ENCODE results near the gene NUMBL. TPM values are rescaled to one million over a fixed set of nuclear protein-coding genes. Genes with fewer than 3 reads are reported as not detected.

Gene NUMBL
- total RNA-seq, 1 donor from 2014 or later = 9.4 TPM

DNA sequence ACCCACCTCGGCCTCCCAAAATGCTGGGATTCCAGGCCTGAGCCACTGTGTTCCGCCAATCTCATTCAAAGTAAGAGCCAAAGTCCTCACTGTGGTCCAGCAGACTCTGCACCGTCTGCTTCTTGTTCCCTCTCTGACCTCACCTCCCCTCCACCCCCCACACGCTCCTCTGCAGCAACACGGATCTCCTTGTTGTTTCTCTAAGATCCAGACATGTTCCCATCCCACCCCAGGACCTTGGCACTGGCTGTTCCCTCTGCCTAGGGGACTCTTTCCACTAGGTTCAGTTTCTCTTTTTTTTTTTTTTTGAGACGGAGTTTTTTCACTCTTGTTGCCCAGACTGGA lies 50.8 kb downstream of the NUMBL start:
- H3K36me3 ChIP-seq (ENCODE audit: control insufficient read depth in 3 of 3, insufficient read depth in 3 of 3, low read length in 3 of 3) = no peaks in the 10 kb centered on the region
- H3K4me1 ChIP-seq (ENCODE audit: control insufficient read depth in 3 of 3, insufficient read depth in 3 of 3, low read length in 3 of 3) = peaks cover 0 to 3% (median 0%) of the 10 kb centered on the region in 3 donors
- H3K9ac ChIP-seq (ENCODE audit: low read depth in 1 of 3, low read length in 3 of 3) = no peak overlapping the region
- H3K4me3 ChIP-seq (ENCODE audit: low read length in 3 of 3) = no peak overlapping the region
- H3K9me3 ChIP-seq (ENCODE audit: control insufficient read depth in 3 of 3, low read length in 3 of 3) = no peaks in the 10 kb centered on the region
- H3K27me3 ChIP-seq (ENCODE audit: control insufficient read depth in 3 of 3, insufficient read depth in 3 of 3, low read length in 3 of 3) = peaks cover 0 to 3% (median 3%) of the 10 kb centered on the region in 3 donors
- no peak overlapping the region for H3K27ac ChIP-seq (ENCODE audit: low read depth, low read length)

- no peaks in the 10 kb centered on the region for H3K36me3 ChIP-seq (ENCODE audit: control insufficient read depth in 3 of 3, insufficient read depth in 3 of 3, low read length in 3 of 3)
- H3K27ac ChIP-seq (ENCODE audit: low read depth, low read length) = no peak overlapping the region
- H3K4me1 ChIP-seq (ENCODE audit: control insufficient read depth in 3 of 3, insufficient read depth in 3 of 3, low read length in 3 of 3) = peaks cover 0 to 11% (median 7%) of the 10 kb centered on the region in 3 donors
- peaks cover 0 to 3% (median 3%) of the 10 kb centered on the region in 3 donors for H3K27me3 ChIP-seq (ENCODE audit: control insufficient read depth in 3 of 3, insufficient read depth in 3 of 3, low read length in 3 of 3)
- H3K9me3 ChIP-seq (ENCODE audit: control insufficient read depth in 3 of 3, low read length in 3 of 3) = no peaks in the 10 kb centered on the region
- no peak overlapping the region for H3K9ac ChIP-seq (ENCODE audit: low read depth in 1 of 3, low read length in 3 of 3)
- H3K4me3 ChIP-seq (ENCODE audit: low read length in 3 of 3) = no peak overlapping the region
Observed at GRCh38 chr19:40638327-40638726, 52.1 kb downstream of the NUMBL start.

DNA sequence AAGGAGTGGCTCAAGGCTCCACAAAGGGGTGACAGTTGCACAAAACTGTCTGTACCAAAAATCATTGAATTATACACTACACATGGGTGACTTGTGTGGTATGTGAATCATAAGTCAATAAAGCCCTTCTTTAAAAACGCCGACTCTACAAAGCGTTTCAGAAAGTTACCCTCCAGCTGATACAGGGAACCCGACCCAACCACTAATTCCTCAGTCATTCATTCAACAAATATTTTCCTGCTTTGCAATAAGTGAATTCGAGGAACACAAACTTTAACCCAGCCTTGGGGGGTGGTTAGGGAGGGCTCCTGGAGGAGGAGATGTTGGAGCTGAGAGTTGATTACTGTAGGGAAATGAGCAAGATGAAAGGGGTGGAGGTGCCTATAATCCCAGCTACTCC lies 57.2 kb downstream of the NUMBL start:
- Histone ChIP-seq H3K36me3 (ENCODE audit: control insufficient read depth in 3 of 3, insufficient read depth in 3 of 3, low read length in 3 of 3) (no peaks in the 10 kb centered on the region), H3K9me3 (ENCODE audit: control insufficient read depth in 3 of 3, low read length in 3 of 3) (no peaks in the 10 kb centered on the region), H3K4me3 (ENCODE audit: low read length in 3 of 3) (no peak overlapping the region), H3K9ac (ENCODE audit: low read depth in 1 of 3, low read length in 3 of 3) (no peak overlapping the region), H3K4me1 (ENCODE audit: control insufficient read depth in 3 of 3, insufficient read depth in 3 of 3, low read length in 3 of 3) (peaks cover 0 to 14% (median 7%) of the 10 kb centered on the region in 3 donors), H3K27ac (ENCODE audit: low read depth, low read length) (no peak overlapping the region), H3K27me3 (ENCODE audit: control insufficient read depth in 3 of 3, insufficient read depth in 3 of 3, low read length in 3 of 3) (peaks cover 0 to 3% (median 3%) of the 10 kb centered on the region in 3 donors)

GRCh38 chr19:40632311-40633036 lies 58.0 kb downstream of the NUMBL start:
- Histone ChIP-seq H3K4me1 (ENCODE audit: control insufficient read depth in 3 of 3, insufficient read depth in 3 of 3, low read length in 3 of 3) (peaks cover 0 to 14% (median 7%) of the 10 kb centered on the region in 3 donors), H3K27ac (ENCODE audit: low read depth, low read length) (no peak overlapping the region), H3K9me3 (ENCODE audit: control insufficient read depth in 3 of 3, low read length in 3 of 3) (no peaks in the 10 kb centered on the region), H3K9ac (ENCODE audit: low read depth in 1 of 3, low read length in 3 of 3) (no peak overlapping the region), H3K27me3 (ENCODE audit: control insufficient read depth in 3 of 3, insufficient read depth in 3 of 3, low read length in 3 of 3) (peaks cover 0 to 3% (median 3%) of the 10 kb centered on the region in 3 donors), H3K4me3 (ENCODE audit: low read length in 3 of 3) (no peak overlapping the region), H3K36me3 (ENCODE audit: control insufficient read depth in 3 of 3, insufficient read depth in 3 of 3, low read length in 3 of 3) (peaks cover 0 to 2% (median 0%) of the 10 kb centered on the region in 3 donors)

- Histone ChIP-seq H3K9ac (ENCODE audit: low read depth in 1 of 3, low read length in 3 of 3) (peak overlapping the region in 1 of 3 donors; percentile 33), H3K27ac (ENCODE audit: low read depth, low read length) (no peak overlapping the region), H3K4me1 (ENCODE audit: control insufficient read depth in 3 of 3, insufficient read depth in 3 of 3, low read length in 3 of 3) (peaks cover 0 to 14% (median 7%) of the 10 kb centered on the region in 3 donors), H3K36me3 (ENCODE audit: control insufficient read depth in 3 of 3, insufficient read depth in 3 of 3, low read length in 3 of 3) (peaks cover 0 to 10% (median 7%) of the 10 kb centered on the region in 3 donors), H3K27me3 (ENCODE audit: control insufficient read depth in 3 of 3, insufficient read depth in 3 of 3, low read length in 3 of 3) (peaks cover 0 to 3% (median 3%) of the 10 kb centered on the region in 3 donors), H3K4me3 (ENCODE audit: low read length in 3 of 3) (no peak overlapping the region), H3K9me3 (ENCODE audit: control insufficient read depth in 3 of 3, low read length in 3 of 3) (no peaks in the 10 kb centered on the region)
Observed at GRCh38 chr19:40630571-40631160, 59.8 kb downstream of the NUMBL start.

DNA sequence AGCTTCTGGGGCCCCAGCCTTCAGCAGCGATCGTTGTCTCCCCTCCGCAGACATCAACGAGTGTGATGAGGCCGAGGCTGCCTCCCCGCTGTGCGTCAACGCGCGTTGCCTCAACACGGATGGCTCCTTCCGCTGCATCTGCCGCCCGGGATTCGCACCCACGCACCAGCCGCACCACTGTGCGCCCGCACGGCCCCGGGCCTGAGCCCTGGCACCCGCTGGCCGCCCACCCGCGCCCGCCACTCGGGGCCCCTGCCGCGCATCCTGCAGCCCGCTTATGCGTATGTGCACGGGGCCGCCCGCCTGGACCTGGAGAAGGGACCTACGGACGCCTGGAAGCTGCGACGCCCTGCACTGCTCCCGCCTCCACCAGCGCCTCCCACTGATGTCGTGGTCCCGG lies 61.1 kb downstream of the NUMBL start:
- Histone ChIP-seq H3K27me3 (ENCODE audit: control insufficient read depth in 3 of 3, insufficient read depth in 3 of 3, low read length in 3 of 3) (no peaks in the 10 kb centered on the region), H3K4me1 (ENCODE audit: control insufficient read depth in 3 of 3, insufficient read depth in 3 of 3, low read length in 3 of 3) (peaks cover 0 to 13% (median 6%) of the 10 kb centered on the region in 3 donors), H3K9ac (ENCODE audit: low read depth in 1 of 3, low read length in 3 of 3) (no peak overlapping the region), H3K4me3 (ENCODE audit: low read length in 3 of 3) (no peak overlapping the region), H3K36me3 (ENCODE audit: control insufficient read depth in 3 of 3, insufficient read depth in 3 of 3, low read length in 3 of 3) (peaks cover 0 to 13% (median 10%) of the 10 kb centered on the region in 3 donors), H3K27ac (ENCODE audit: low read depth, low read length) (no peak overlapping the region), H3K9me3 (ENCODE audit: control insufficient read depth in 3 of 3, low read length in 3 of 3) (no peaks in the 10 kb centered on the region)

- H3K4me3 ChIP-seq (ENCODE audit: low read length in 3 of 3) = no peak overlapping the region
- H3K4me1 ChIP-seq (ENCODE audit: control insufficient read depth in 3 of 3, insufficient read depth in 3 of 3, low read length in 3 of 3) = peaks cover 0 to 7% (median 0%) of the 10 kb centered on the region in 3 donors
- H3K36me3 ChIP-seq (ENCODE audit: control insufficient read depth in 3 of 3, insufficient read depth in 3 of 3, low read length in 3 of 3) = peaks cover 0 to 20% (median 10%) of the 10 kb centered on the region in 3 donors
- H3K9ac ChIP-seq (ENCODE audit: low read depth in 1 of 3, low read length in 3 of 3) = no peak overlapping the region
- no peaks in the 10 kb centered on the region for H3K27me3 ChIP-seq (ENCODE audit: control insufficient read depth in 3 of 3, insufficient read depth in 3 of 3, low read length in 3 of 3)
- no peak overlapping the region for H3K27ac ChIP-seq (ENCODE audit: low read depth, low read length)
- H3K9me3 ChIP-seq (ENCODE audit: control insufficient read depth in 3 of 3, low read length in 3 of 3) = no peaks in the 10 kb centered on the region
Observed at GRCh38 chr19:40627486-40628279, 62.8 kb downstream of the NUMBL start.

GRCh38 chr19:40626918-40627317 lies 63.5 kb downstream of the NUMBL start:
- Histone ChIP-seq H3K4me3 (ENCODE audit: low read length in 3 of 3) (no peak overlapping the region), H3K9ac (ENCODE audit: low read depth in 1 of 3, low read length in 3 of 3) (no peak overlapping the region), H3K36me3 (ENCODE audit: control insufficient read depth in 3 of 3, insufficient read depth in 3 of 3, low read length in 3 of 3) (peaks cover 0 to 21% (median 15%) of the 10 kb centered on the region in 3 donors), H3K4me1 (ENCODE audit: control insufficient read depth in 3 of 3, insufficient read depth in 3 of 3, low read length in 3 of 3) (peaks cover 0 to 7% (median 0%) of the 10 kb centered on the region in 3 donors), H3K27me3 (ENCODE audit: control insufficient read depth in 3 of 3, insufficient read depth in 3 of 3, low read length in 3 of 3) (no peaks in the 10 kb centered on the region), H3K9me3 (ENCODE audit: control insufficient read depth in 3 of 3, low read length in 3 of 3) (no peaks in the 10 kb centered on the region), H3K27ac (ENCODE audit: low read depth, low read length) (no peak overlapping the region)

DNA sequence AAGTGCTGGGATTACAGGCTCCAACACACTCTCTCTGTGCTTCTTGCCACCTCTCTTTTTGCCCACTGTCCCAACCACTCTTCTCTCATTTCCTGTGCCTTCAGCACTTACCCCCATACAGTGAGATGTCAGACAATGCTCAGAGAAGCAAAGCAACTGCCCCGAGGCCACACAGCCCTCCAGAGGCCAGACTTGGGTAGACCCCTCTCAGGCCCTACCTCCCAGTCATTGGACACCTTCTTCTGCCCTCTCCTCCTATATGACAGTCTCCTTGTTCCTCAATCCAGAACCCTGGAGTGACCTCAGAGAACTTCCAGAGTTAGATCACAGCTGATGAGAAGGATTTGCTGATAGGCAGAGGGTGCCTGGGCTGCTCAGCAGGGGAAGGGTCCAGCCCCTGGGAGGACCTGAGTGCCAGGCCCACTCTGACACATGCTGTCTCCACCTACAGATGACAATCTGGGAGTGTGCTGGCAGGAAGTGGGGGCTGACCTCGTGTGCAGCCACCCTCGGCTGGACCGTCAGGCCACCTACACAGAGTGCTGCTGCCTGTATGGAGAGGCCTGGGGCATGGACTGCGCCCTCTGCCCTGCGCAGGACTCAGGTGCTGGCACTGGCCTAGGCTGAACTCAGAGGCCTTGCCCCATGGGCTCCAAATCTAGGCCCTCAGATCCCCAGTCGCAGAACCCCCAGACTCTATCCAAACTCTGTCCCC lies 64.9 kb downstream of the NUMBL start:
- H3K4me3 ChIP-seq (ENCODE audit: low read length in 3 of 3) = no peak overlapping the region
- peaks cover 0 to 23% (median 17%) of the 10 kb centered on the region in 3 donors for H3K36me3 ChIP-seq (ENCODE audit: control insufficient read depth in 3 of 3, insufficient read depth in 3 of 3, low read length in 3 of 3)
- H3K9me3 ChIP-seq (ENCODE audit: control insufficient read depth in 3 of 3, low read length in 3 of 3) = no peaks in the 10 kb centered on the region
- H3K27ac ChIP-seq (ENCODE audit: low read depth, low read length) = no peak overlapping the region
- H3K27me3 ChIP-seq (ENCODE audit: control insufficient read depth in 3 of 3, insufficient read depth in 3 of 3, low read length in 3 of 3) = no peaks in the 10 kb centered on the region
- peak overlapping the region in 1 of 3 donors; percentile 11 for H3K9ac ChIP-seq (ENCODE audit: low read depth in 1 of 3, low read length in 3 of 3)
- no peaks in the 10 kb centered on the region for H3K4me1 ChIP-seq (ENCODE audit: control insufficient read depth in 3 of 3, insufficient read depth in 3 of 3, low read length in 3 of 3)

Measured in skeletal muscle tissue (tissue), 4 donors.